Fibroblast of upper back skin (primary cell): ENCODE results near the gene LMO2.
"Not testable (repeated sequence)": the region's sequence is repeated elsewhere in the genome, so short reads cannot be mapped to it uniquely, and the experiment has no call there.

Experiments used
- DNase-seq: peaks from one replicate; pipeline ENCODE4 v3.0.0-alpha.2; 2013

Gene LMO2

GRCh38 chr11:33891714-33892327 lies at the start of gene LMO2:
Gene LMO2 (minus strand): TSS chr11:33892076. CDS start chr11:33869716, 22,360 bp downstream.
- DNase-seq: no peak

- DNase-seq: no peak
Observed at GRCh38 chr11:33940538-33940815, 48.6 kb upstream of the LMO2 start.

GRCh38 chr11:33936725-33937604 lies 45.1 kb upstream of the LMO2 start:
- DNase-seq: peak; percentile 38

GRCh38 chr11:33935461-33936456 lies 43.9 kb upstream of the LMO2 start:
- DNase-seq: no peak

GRCh38 chr11:33935005-33935404 lies 43.1 kb upstream of the LMO2 start:
- DNase-seq: no peak

GRCh38 chr11:33934450-33934849 lies 42.6 kb upstream of the LMO2 start:
- no peak for DNase-seq

GRCh38 chr11:33933602-33934001 lies 41.7 kb upstream of the LMO2 start:
- no peak for DNase-seq

- DNase-seq: no peak
Observed at GRCh38 chr11:33932721-33933120, 40.8 kb upstream of the LMO2 start.

- DNase-seq: not testable (repeated sequence)
Observed at GRCh38 chr11:33931739-33932366, 40.0 kb upstream of the LMO2 start.

- no peak for DNase-seq
Observed at GRCh38 chr11:33931067-33931466, 39.2 kb upstream of the LMO2 start.

- peak; percentile 27 for DNase-seq
Observed at GRCh38 chr11:33930317-33931021, 38.6 kb upstream of the LMO2 start.

- no peak for DNase-seq
Observed at GRCh38 chr11:33928564-33928963, 36.7 kb upstream of the LMO2 start.

GRCh38 chr11:33926671-33927552 lies 35.0 kb upstream of the LMO2 start:
- DNase-seq: no peak

GRCh38 chr11:33924341-33924740 lies 32.5 kb upstream of the LMO2 start:
- no peak for DNase-seq

- no peak for DNase-seq
Observed at GRCh38 chr11:33923626-33924025, 31.8 kb upstream of the LMO2 start.

GRCh38 chr11:33920838-33921613 lies 29.1 kb upstream of the LMO2 start:
- DNase-seq: peak; percentile 88

GRCh38 chr11:33919645-33920044 lies 27.8 kb upstream of the LMO2 start:
- DNase-seq: no peak

GRCh38 chr11:33917402-33917801 lies 25.5 kb upstream of the LMO2 start:
- DNase-seq: not testable (repeated sequence)

- DNase-seq: no peak
Observed at GRCh38 chr11:33916736-33917135, 24.9 kb upstream of the LMO2 start.

GRCh38 chr11:33915526-33915925 lies 23.6 kb upstream of the LMO2 start:
- peak; percentile 26 for DNase-seq
